NCI-H2227 (cell line): ENCODE results near the gene SYK.

ENCODE experiments used
- DNase-seq: peaks from one replicate; lab custom pipeline; 2025; ENCODE audit not compliant: unreplicated experiment; lab: John Stamatoyannopoulos, UW

SYK gene

GRCh38 chr9:90939351-90939750 is 137.7 kb downstream of the SYK start:
- no peak for DNase-seq

DNA sequence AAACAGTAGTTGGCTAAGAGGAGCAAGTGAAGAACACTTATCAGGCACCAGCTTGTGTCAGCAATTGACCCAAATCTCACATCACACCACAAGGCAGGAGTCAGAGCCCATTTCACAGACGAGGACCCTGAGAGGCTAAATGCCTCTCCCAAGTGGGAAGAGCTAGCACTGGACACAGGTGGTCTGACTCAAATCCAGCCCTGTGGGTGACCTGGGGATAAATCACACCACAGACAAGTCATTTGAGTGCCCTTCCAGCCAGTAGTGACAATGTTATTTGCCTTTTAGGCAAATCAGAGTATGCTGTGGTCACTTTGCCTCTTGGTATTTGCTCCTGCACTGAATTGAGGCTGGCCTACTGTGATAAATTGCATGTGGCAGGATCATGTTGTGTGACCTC is 138.7 kb downstream of the SYK start:
- DNase-seq: no peak

GRCh38 chr9:90941661-90942060 is 140.0 kb downstream of the SYK start:
- DNase-seq: no peak

DNA sequence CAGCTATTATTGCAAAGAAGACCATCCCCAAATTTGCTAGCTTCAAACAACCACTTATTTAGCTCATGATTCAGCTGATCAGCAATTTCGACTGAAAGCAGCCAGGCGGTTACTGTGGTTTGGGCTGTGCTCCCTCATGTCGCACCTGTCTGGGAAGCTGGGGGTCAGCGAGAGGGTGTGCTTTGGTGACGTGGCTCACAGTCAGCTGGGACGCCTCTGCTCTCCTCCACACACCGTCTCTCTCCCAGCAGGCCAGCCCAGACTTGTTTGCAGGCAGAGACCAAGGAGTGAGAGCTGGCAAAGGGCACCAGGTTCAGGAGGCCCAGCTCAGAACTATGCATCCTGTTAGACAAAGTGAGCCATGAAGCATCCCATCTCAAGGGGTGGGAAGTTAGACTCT is 140.9 kb downstream of the SYK start:
- no peak for DNase-seq

GRCh38 chr9:90943341-90943740 is 141.7 kb downstream of the SYK start:
- DNase-seq: no peak

DNA sequence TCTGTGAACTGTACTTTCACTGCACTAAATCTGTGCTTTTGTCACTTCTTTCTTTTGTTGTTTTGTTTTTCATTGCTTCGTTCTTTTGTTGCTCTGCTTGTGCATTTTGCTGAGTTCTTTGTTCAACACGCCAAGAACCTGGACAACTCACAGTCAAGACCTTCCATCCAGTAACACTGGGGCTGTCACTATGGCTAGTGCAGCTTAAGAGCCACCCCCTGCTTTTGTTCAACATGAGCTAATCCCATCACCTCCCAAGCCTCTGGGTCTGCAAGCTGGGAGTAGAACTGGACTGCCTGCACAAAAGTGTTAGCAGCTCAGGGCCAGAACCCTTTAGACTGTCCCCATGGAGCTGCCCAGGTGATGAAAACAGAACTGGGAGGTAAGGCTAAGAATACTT is 143.7 kb downstream of the SYK start:
- DNase-seq: no peak

- DNase-seq: no peak
These were observed 145.4 kb downstream of the SYK start for GRCh38 chr9:90946982-90947381.
